GM21526 (cell line): ENCODE data around the gene SPSB1.

ENCODE experiments used
- ATAC-seq: cut with Tn5 transposase; IDR thresholded peaks from one replicate; pipeline ENCODE4 v1.9.1; 2021; ENCODE audit warnings: moderate library complexity; ENCODE audit not compliant: unreplicated experiment, low FRiP score

SPSB1 gene

GRCh38 chr1:9340172-9340854, 47.6 kb downstream of the SPSB1 start:
- ATAC-seq: no peak

GRCh38 chr1:9340864-9341263, 48.2 kb downstream of the SPSB1 start:
- ATAC-seq: no peak

DNA sequence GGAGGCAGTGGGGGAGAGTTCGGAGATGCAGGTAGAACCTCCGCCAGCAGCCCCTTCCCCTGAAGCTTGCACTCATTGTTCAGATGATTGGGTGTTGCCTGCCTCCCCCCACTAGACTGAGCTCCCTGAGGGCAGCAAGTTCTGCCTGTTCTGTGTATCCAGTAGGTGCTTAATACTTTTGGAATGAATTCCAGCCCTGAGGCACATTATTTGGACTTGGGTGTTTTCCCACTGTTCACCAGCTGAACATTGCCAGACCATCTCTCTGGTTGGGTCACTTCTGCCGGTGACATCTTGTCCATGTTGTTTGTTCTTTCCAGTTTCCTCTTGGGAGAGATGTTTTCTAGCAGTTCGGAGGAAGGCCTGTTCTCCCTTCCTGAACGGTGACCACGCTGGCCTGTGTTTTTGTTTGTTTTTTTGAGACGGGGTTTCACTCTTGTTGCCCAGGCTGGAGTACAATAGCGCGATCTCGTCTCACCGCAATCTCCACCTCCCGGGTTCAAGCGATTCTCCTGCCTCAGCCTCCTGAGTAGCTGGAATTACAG, 48.7 kb downstream of the SPSB1 start:
- no peak for ATAC-seq

GRCh38 chr1:9343269-9343668, 50.6 kb downstream of the SPSB1 start:
- no peak for ATAC-seq

- ATAC-seq: no peak
Observed at GRCh38 chr1:9344426-9345200, 51.9 kb downstream of the SPSB1 start.

GRCh38 chr1:9345471-9345870, 52.8 kb downstream of the SPSB1 start:
- no peak for ATAC-seq

DNA sequence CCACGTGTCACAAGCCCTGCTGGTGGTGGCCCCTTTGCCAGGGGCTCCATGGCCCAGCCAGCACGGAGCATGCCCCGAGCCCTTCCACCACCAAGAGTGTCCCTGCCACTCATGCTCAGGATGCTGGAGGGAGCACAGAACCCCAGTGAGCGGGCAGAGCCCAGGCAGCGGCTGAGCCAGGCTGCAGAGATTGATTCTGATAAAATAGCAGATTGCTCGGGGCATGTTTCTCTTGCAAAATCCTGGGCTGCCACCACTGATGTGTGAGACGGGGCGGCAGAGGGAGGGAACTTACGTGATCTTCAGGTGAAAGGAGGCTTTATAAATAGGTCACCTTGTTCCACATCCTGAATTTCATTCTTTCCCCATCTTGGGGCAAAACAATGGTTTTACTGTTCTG, 53.2 kb downstream of the SPSB1 start:
- no peak for ATAC-seq

GRCh38 chr1:9346566-9346965, 53.9 kb downstream of the SPSB1 start:
- ATAC-seq: no peak

- ATAC-seq: no peak
Observed at GRCh38 chr1:9347095-9347850, 54.6 kb downstream of the SPSB1 start.

DNA sequence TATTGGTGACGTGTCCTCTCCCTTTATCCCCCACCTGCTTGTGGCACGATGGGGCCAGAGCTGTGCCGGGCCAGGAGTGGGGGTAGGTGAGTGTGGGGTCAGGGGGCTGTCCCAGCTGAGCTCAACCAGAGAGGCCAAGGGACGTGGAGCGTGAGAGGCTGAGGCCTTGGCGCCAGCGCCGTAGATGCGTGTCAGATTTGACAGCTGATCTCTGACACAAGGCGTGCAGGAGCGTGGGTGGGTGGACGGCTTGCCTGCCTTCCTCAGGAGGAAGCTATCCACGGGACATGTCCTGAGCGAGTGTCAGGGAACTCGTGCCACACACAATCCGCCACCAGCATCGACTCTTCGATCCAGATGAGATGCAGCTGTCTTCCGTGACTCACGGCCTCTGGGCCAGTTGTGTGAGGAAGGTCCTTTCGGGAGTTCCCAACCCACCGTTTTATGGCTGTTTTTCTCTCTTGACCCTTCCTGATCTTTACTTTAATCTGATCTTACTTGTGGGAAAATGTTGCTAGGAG, 56.7 kb downstream of the SPSB1 start:
- ATAC-seq: no peak

- no peak for ATAC-seq
Observed at GRCh38 chr1:9350013-9350908, 57.6 kb downstream of the SPSB1 start.

DNA sequence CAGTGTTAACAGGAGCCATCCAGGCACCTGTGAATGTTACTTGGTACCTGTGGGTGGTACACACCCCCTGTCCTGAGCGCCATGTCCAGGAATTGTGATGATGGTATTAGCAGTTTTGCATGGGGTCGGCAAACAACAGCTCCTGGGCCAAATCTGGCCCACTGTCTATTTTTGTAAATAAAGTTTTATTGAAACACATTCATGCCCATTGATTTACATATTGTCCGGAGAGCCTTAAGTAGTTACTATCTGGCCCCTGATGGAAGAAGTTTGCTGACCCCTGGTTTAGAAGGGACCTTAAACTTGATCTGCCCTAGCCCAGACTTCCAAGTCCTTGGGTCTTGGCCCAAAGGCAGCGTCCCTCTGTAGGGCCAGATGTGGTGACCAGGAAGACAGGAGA, 58.3 kb downstream of the SPSB1 start:
- no peak for ATAC-seq

DNA sequence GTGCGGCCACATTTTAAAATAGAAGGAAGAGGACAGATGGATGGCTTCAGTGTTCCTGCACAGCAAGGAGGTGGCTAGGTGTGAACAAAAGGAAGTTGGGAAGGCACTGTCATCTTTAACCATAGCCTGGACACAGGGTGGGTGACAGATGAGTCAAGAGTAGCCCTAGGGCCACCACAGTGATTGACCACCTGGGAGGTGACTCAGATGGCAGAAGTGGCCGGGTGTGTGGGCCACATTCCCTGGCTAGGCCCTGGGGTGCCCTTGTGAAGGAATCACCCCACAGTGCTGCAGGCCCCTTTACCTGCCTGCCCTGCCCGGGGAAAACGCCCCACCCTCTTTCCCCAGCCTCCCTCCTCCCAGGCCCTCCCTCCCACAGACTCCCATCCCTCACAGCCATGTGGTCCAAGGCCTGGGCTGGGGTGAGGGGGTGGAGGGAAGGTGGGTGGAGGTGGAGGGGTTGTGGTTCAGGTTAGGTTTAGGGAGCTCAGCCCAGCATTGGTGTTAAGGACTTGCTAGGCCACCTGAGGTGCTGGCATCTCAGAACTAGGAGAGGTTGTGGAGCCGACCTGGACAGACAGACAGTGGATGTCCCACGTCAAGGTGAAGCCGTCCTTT, 59.1 kb downstream of the SPSB1 start:
- ATAC-seq: no peak

DNA sequence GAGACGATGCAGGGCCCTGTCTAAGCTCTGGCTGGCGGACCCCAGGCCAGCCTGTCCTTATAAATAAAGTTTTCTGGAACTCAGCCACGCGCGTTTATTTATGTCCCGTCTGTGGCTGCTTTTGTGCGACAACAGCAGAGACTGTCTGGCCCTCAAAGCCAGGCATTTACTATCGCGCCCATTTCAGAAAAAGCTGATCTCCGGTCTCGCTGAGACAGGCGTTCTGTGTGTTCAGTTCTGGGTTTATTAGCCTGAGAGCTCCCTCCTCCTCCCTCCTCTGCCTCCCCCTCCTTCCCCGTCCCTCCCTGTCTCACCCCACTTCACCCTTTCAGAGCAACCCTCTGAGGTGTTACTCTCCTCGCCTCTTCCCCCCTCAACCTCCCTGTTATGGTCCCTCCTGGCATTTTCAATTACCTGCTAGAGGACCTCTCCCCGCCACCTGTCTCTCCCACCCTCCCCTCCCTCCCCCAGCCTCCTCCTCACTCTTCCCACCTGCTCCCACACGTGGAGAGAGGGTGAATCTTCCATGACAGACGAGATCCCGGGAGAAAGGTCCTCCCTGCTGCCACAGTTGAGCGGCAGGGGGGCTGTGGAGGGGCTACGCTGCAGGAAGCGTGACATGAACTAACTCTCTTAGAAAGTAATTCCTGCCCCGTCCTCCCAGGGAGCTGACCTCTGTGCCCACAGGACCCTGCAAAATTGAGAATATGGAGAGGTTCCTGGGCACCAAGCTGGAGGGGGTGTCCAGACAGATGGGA, 59.9 kb downstream of the SPSB1 start:
- ATAC-seq: no peak

DNA sequence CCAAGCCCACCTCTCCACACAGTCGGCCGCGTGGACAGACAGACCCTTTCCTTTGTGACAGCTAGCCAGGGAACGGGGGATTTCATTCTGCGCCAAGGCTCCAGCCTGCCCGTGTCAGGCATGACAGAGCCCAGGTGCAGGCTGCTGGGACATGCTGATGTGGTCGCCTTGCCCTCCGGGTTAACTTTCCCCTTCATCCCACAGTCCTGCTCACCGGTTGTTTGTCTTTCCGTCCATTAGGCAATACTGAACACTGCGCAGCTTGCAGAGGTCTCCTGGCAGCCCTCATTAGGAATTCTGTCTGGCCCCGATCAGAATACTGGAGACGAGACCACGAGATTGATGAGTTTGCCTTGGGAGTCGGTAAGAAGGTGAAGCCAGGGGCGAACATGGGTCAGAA, 62.8 kb downstream of the SPSB1 start:
- ATAC-seq: no peak

DNA sequence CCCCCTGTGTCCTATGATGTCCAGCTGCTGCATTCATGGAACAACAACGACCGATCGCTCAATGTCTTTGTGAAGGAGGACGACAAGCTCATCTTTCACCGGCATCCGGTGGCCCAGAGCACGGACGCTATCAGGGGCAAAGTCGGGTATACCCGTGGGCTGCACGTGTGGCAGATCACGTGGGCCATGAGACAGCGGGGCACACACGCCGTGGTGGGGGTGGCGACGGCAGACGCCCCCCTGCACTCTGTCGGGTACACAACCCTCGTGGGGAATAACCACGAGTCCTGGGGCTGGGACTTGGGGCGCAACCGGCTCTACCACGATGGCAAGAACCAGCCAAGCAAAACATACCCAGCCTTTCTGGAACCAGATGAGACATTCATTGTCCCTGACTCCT, 63.3 kb downstream of the SPSB1 start:
- ATAC-seq: no peak

- ATAC-seq: no peak
Observed at GRCh38 chr1:9356829-9357466, 64.3 kb downstream of the SPSB1 start.

DNA sequence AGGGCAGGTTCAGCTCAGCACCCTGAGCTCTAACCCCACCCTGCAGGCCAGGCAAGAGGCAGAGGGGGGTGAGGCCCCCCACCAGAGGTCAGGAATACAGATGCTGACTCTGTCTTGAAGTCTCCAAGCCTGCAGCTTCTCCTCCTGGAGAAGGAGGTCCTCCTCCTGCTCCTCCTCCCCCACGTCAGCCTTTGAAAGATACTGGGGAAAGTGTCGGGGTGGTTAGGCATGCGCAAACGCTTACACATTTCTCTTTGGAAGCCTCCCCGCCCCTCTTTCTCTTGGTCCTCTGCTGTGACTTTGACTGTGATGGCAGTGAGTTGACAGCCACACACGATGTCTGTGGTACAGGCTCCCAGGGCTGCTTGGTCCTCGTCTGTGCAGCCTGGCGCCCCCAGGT, 65.3 kb downstream of the SPSB1 start:
- no peak for ATAC-seq
